Hepatocyte (in vitro differentiated cells): ENCODE data around the gene MYBPC1.

Experiments used
- EZH2 ChIP-seq: fragments of 200-600 bp; sonication (generic); IDR thresholded peaks from 2 replicates; pipeline ENCODE4 v1.6.1; 2016; ENCODE audit warnings: antibody characterized with exemption, mild to moderate bottlenecking, borderline replicate concordance
- EZH2phosphoT487 ChIP-seq: fragments of 200-600 bp; sonication (generic); IDR thresholded peaks from one replicate; pipeline ENCODE4 v1.6.1; 2018; ENCODE audit warnings: antibody characterized with exemption, mild to moderate bottlenecking, low read depth, moderate library complexity; ENCODE audit not compliant: unreplicated experiment, severe bottlenecking
- TF ChIP-seq, protein P1 (sequence below): fragments of 200-600 bp; sonication (generic); IDR thresholded peaks from 2 replicates; pipeline ENCODE4 v1.5.1; 2016; ENCODE audit warnings: antibody characterized with exemption, mild to moderate bottlenecking; ENCODE audit not compliant: poor library complexity

DNA sequence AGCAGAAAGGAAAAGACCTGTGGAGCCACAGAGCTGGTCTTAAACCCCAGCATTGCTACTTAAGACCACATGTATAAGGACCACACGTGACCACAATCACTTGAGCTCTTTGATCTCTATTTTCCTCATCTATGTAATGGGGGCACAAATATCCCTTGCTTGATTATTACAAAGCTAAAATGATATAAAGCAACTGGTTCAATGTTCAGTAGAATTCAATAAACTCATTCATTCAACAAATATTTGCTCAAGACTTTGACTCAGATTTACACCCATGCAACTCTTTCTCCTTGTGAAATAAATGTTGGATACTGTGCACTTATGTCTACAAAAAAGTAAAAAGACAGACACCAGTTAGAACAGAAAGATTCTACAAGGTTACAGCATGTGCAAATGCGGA, 80.8 kb downstream of the MYBPC1 start:
- TF ChIP-seq, protein P1, sequence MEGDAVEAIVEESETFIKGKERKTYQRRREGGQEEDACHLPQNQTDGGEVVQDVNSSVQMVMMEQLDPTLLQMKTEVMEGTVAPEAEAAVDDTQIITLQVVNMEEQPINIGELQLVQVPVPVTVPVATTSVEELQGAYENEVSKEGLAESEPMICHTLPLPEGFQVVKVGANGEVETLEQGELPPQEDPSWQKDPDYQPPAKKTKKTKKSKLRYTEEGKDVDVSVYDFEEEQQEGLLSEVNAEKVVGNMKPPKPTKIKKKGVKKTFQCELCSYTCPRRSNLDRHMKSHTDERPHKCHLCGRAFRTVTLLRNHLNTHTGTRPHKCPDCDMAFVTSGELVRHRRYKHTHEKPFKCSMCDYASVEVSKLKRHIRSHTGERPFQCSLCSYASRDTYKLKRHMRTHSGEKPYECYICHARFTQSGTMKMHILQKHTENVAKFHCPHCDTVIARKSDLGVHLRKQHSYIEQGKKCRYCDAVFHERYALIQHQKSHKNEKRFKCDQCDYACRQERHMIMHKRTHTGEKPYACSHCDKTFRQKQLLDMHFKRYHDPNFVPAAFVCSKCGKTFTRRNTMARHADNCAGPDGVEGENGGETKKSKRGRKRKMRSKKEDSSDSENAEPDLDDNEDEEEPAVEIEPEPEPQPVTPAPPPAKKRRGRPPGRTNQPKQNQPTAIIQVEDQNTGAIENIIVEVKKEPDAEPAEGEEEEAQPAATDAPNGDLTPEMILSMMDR: no peak
- TF ChIP-seq EZH2: no peak
- TF ChIP-seq EZH2phosphoT487: no peak
